Epithelial cell of umbilical artery (primary cell): ENCODE data around the gene PSMC6. TPM values are rescaled to one million over a fixed set of nuclear protein-coding genes. Genes with fewer than 3 reads are reported as not detected.

Experiments used
- total RNA-seq: library from RNA; depleted of rRNA; stranded (reverse); fragments of >200 nt; gene quantifications from 2 replicates; pipeline ENCODE4 v1.2.3, GENCODE V29; 2014

The PSMC6 gene
- total RNA-seq, result 126 and 176 TPM in 2 replicates

DNA sequence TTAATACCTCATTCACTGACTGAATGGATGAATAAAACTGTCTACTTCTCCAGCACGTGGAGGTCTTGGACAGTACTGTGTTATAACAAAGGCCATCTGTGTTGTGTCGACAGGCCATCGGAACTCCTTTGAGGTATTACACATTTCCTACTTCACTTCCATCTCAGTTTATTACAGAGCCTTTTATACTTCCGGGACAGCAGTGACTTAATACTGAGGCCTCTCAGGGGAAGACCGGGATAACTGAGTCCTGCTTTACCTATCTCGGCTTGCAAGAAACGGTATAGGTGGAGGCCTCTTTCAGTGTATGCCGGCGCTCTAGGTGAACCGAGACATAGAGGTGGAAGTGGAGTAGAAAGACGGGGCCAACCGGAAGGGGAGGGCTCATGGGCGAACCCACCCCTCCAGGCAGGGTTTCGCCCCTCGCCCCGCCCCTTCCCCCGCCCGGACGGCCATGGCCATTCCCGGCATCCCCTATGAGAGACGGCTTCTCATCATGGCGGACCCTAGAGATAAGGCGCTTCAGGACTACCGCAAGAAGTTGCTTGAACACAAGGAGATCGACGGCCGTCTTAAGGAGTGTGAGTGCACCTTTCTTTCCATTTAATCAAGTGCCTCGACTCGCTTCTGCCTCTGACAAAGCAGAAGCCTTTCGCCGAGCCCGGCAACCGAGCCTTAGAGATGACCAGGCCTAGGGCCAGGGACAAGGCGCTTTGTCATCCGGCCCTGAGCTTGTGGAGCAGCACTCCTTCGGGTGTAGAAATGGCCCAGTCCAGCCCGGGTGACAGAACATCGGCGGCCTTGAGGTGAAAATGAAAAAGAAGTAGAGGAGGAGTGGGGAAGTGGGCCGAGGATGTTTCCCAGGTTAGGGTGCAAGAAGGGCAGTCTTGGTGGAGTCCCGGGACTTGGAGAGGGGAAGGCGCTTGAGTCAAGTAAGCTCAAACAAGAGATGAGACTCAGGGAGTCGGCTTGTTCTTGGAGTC, at the start of gene PSMC6:
Gene PSMC6, plus strand, starts transcription at position 477 of the 983 bp plus-strand sequence. Its CDS starts 20 bp downstream, at position 497.

DNA sequence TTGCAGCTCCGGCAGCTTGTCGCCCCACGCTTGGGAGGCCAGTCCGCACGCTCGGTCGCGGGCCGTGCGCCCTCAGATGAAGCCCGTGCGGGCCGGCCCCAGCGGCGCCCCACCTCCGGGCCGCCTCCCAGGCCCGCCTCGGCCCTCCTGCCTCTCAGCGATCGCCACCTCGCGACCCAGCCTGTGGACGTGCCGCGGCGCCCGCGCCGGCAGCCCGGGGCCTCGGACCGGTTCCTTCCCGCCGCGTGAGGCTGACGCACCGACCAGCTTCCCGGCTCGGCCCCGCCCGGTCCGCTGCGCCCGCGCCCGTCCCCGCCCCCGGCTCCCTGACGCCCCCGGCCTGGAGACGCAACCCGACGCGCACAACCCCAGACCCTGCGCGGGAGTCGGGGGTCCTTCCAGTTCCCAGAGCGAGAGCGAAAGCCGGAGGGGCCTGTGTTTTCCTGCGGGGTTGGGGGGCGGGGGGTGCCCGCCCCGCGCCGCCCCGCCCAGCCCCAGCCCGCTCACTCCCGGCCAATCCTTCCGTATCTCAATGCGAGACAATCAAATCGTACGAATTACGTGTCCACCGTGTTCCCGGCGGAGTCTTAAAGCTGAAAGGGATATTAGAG, 11.4 kb upstream of the PSMC6 start, which contains the start of gene ERO1A:
Gene ERO1A, minus strand, starts transcription at position 78 of the 611 bp plus-strand sequence. Its CDS starts 77 bp downstream, at position 1.

DNA sequence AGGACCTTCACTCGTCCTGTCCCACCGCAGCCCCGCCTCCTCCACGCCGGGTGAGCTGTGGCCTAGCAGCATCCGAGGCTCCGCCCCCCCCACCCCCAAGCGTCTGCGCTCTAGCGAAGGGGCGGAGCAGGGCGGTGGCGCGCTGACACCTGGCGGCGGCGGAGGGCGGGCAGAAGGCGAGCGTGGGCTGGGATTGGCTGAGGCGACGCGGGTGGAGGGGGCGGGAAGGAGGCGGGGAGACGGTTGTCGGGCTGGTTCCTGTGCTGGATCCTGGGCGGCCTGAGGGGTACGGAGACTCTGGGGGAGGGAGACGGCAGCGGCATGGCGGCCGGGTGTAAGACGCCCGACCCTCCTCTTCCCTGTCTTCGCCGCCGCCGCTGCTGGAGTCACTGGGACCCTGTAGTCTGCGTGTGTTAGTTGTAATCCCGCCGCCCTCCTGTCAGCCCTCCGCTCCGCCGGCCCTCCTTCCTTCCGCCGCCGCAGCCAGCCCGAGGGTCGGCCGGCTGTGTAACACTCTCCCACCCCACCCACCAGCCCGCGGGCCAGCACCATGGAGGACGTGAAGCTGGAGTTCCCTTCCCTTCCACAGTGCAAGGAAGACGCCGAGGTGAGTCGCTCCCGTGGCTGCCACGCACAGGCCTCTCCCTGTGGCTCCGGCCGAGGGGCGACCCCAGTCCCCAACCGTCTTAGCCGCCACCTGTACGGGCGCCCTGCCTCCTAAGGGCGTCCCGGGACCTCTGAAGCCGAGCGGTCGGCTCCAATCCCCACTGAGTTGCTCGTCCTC, 23.1 kb downstream of the PSMC6 start, which contains the start of gene STYX:
Gene STYX, plus strand, starts transcription at position 242 of the 784 bp plus-strand sequence. Its CDS starts 309 bp downstream, at position 551.

Other genes with a start within 250 kb of the PSMC6 start
- gene TXNDC16, start 154.7 kb upstream of the PSMC6 start, total RNA-seq, result 2.3 and 3.5 TPM in 2 replicates
- 0.65 and 1.4 TPM in 2 replicates for gene GPR137C, start 154.4 kb upstream of the PSMC6 start, total RNA-seq
- gene ERO1A, start 11.6 kb upstream of the PSMC6 start, total RNA-seq, result 91.6 and 96.7 TPM in 2 replicates
- gene STYX, start 23.0 kb downstream of the PSMC6 start, total RNA-seq, result 25.7 TPM in 2 replicates
- gene GNPNAT1, start 84.4 kb downstream of the PSMC6 start, total RNA-seq, result 44.2 and 46.2 TPM in 2 replicates
- 94.8 and 97.1 TPM in 2 replicates for gene FERMT2, start 243.8 kb downstream of the PSMC6 start, total RNA-seq